Measurements from ENCODE around the gene FHOD1.

GRCh38 chr16:67255553-67256221, 8.4 kb upstream of the FHOD1 start:
- no peak for TF ChIP-seq RCOR1 (conservative IDR thresholded peaks at IDR 0.05; ENCODE audit: low read depth, low read length)
- TF ChIP-seq CTCF (IDR thresholded peaks at IDR 0.05 in 2 of 3, conservative IDR thresholded peaks at IDR 0.05 in 1 of 3; ENCODE audit: control insufficient read depth in 2 of 3, extremely low read depth in 1 of 3, insufficient read depth in 1 of 3, low read depth in 3 of 3, low read length in 3 of 3), result no peak
- TF ChIP-seq, protein P1, sequence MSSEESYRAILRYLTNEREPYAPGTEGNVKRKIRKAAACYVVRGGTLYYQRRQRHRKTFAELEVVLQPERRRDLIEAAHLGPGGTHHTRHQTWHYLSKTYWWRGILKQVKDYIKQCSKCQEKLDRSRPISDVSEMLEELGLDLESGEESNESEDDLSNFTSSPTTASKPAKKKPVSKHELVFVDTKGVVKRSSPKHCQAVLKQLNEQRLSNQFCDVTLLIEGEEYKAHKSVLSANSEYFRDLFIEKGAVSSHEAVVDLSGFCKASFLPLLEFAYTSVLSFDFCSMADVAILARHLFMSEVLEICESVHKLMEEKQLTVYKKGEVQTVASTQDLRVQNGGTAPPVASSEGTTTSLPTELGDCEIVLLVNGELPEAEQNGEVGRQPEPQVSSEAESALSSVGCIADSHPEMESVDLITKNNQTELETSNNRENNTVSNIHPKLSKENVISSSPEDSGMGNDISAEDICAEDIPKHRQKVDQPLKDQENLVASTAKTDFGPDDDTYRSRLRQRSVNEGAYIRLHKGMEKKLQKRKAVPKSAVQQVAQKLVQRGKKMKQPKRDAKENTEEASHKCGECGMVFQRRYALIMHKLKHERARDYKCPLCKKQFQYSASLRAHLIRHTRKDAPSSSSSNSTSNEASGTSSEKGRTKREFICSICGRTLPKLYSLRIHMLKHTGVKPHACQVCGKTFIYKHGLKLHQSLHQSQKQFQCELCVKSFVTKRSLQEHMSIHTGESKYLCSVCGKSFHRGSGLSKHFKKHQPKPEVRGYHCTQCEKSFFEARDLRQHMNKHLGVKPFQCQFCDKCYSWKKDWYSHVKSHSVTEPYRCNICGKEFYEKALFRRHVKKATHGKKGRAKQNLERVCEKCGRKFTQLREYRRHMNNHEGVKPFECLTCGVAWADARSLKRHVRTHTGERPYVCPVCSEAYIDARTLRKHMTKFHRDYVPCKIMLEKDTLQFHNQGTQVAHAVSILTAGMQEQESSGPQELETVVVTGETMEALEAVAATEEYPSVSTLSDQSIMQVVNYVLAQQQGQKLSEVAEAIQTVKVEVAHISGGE (CRISPR knock-in tag; IDR thresholded peaks at IDR 0.05), result no peak
- no peak for TF ChIP-seq ATF2 (IDR thresholded peaks at IDR 0.05; ENCODE audit: low read length)
- TF ChIP-seq EP300 (IDR thresholded peaks at IDR 0.05; ENCODE audit: borderline replicate concordance in 1 of 2, control insufficient read depth in 1 of 2, low read depth in 2 of 2, low read length in 2 of 2), result no peak
- TF ChIP-seq FOXM1 (IDR thresholded peaks at IDR 0.05; ENCODE audit: low read depth, low read length), result no peak
- TF ChIP-seq CHD1 (IDR thresholded peaks at IDR 0.05; ENCODE audit: low read depth, low read length), result no peak
- no peak for TF ChIP-seq ATF3 (IDR thresholded peaks at IDR 0.05; ENCODE audit: borderline replicate concordance, extremely low read depth, low read depth, low read length)
- TF ChIP-seq CUX1 (IDR thresholded peaks at IDR 0.05; ENCODE audit: insufficient replicate concordance, low read depth, low read length), result no peak
- TF ChIP-seq POLR2A (IDR thresholded peaks at IDR 0.05; ENCODE audit: low read depth, low read length), result no peak
- no peak for TF ChIP-seq HCFC1 (IDR thresholded peaks at IDR 0.05; ENCODE audit: low read length)
- no peak for TF ChIP-seq NRF1 (conservative IDR thresholded peaks at IDR 0.05; ENCODE audit: low read depth, low read length)

Measured in GM12878 (cell line).